CD4-positive, alpha-beta T cell (primary cell): Measurements from ENCODE around the gene AGK. TPM values are rescaled to one million over a fixed set of nuclear protein-coding genes. Genes with fewer than 3 reads are reported as not detected.

Experiments
- ATAC-seq: fragments of 200-7000 bp; cut with Tn5 transposase; one replicate; pipeline ENCODE4 v1.10.0; 2022; ENCODE audit warnings: mild to moderate bottlenecking; ENCODE audit not compliant: poor library complexity
- CTCF ChIA-PET: fragments of 350-600 bp; sonication (Branson Sonifier 250); formaldehyde crosslinking; loops from one replicate; lab custom pipeline; 2021; ENCODE audit warnings: antibody characterized with exemption, inconsistent platforms; lab: Charles Lee
- POLR2A ChIA-PET: fragments of 350-600 bp; sonication (Branson Sonifier 250); formaldehyde crosslinking; loops from one replicate; lab custom pipeline; 2021; ENCODE audit warnings: antibody characterized with exemption, inconsistent platforms; lab: Charles Lee
- DNase-seq, 14 experiments: peaks; one replicate each; pipeline ENCODE4 v3.0.0-alpha.2; 2013 to 2020; ENCODE audit warnings: mixed read lengths in 2 of 14
- H3K27ac ChIP-seq, 2 donors: one replicate each; pipeline versions ENCODE4 v1.5.1 to v1.7.0; 2013; ENCODE audit warnings: low read length in 2 of 2, low read depth in 1 of 2, mild to moderate bottlenecking in 1 of 2
- H3K27me3 ChIP-seq, 2 experiments: 1 replicate in 1 of 2; 2 replicates in 1 of 2; pipeline versions ENCODE4 v1.6.1 to v1.7.0; 2013; ENCODE audit warnings: low read length in 2 of 2, control low read depth in 1 of 2, mild to moderate bottlenecking in 1 of 2, moderate library complexity in 1 of 2; ENCODE audit not compliant: insufficient read depth in 2 of 2, control insufficient read depth in 1 of 2
- H3K36me3 ChIP-seq: one replicate; pipeline ENCODE4 v1.6.1; 2013; ENCODE audit warnings: low read length, control low read depth; ENCODE audit not compliant: insufficient read depth
- H3K4me1 ChIP-seq: one replicate; pipeline ENCODE4 v1.6.1; 2013; ENCODE audit warnings: low read length, control low read depth; ENCODE audit not compliant: insufficient read depth
- H3K4me3 ChIP-seq: one replicate; pipeline ENCODE4 v1.5.1; 2013; ENCODE audit warnings: mild to moderate bottlenecking, low read length, moderate library complexity
- H3K9me3 ChIP-seq, 2 experiments: 1 replicate in 1 of 2; 2 replicates in 1 of 2; pipeline versions ENCODE4 v1.6.1 to v1.7.0; 2013; ENCODE audit warnings: low read length in 2 of 2, mild to moderate bottlenecking in 2 of 2, control low read depth in 1 of 2, moderate library complexity in 1 of 2; ENCODE audit not compliant: control insufficient read depth in 1 of 2, insufficient read depth in 1 of 2
- H3K27ac Mint-ChIP-seq: one replicate; pipeline ENCODE4 v1.8.0; 2020; ENCODE audit warnings: mixed read lengths
- H3K27me3 Mint-ChIP-seq: one replicate; pipeline ENCODE4 v1.8.0; 2021; ENCODE audit warnings: mixed read lengths
- H3K36me3 Mint-ChIP-seq: one replicate; pipeline ENCODE4 v1.8.0; 2021; ENCODE audit warnings: low read depth, mixed read lengths
- H3K4me1 Mint-ChIP-seq: one replicate; pipeline ENCODE4 v1.8.0; 2021; ENCODE audit warnings: low read depth, mixed read lengths
- H3K4me3 Mint-ChIP-seq: one replicate; pipeline ENCODE4 v1.8.0; 2020; ENCODE audit warnings: mild to moderate bottlenecking, mixed read lengths
- H3K9me3 Mint-ChIP-seq: one replicate; pipeline ENCODE4 v1.8.0; 2020; ENCODE audit warnings: mixed read lengths
- CTCF ChIP-seq: fragments of 200-600 bp; IDR thresholded peaks from one replicate; pipeline ENCODE4 v1.8.0; 2022; ENCODE audit warnings: antibody characterized with exemption, mild to moderate bottlenecking
- intact Hi-C, 2 experiments: fragments of 100-400 bp; cut with DNase I in 1 of 2; cut with micrococcal nuclease in 1 of 2; formaldehyde crosslinking; loops; one replicate each; pipeline versions ENCODE4 v1.15.1 to v1.9.0; 2023 to 2025; cut with DNase I, micrococcal nuclease
- total RNA-seq, 174 experiments: library from RNA in 2 of 174; stranded (reverse) in 2 of 174; gene quantifications; one replicate each; pipeline ENCODE4 v1.2.3 and lab custom pipeline; 2021 to 2026

Gene AGK
- total RNA-seq, 2 experiments from 2014 or later, result 18.9 to 20.5 TPM

GRCh38 chr7:141562543-141562942 lies 11.3 kb downstream of the AGK start:
- Histone ChIP-seq H3K27ac (no peak overlapping the region), H3K4me3 (no peak overlapping the region), H3K9me3 (no peaks in the 10 kb centered on the region), H3K27me3 (no peaks in the 10 kb centered on the region), H3K36me3 (peaks cover 56% of the 10 kb centered on the region), H3K4me1 (peaks cover 8% of the 10 kb centered on the region)
- Mint-ChIP-seq H3K27ac (no peak overlapping the region), H3K4me1 (peaks cover 32% of the 10 kb centered on the region), H3K9me3 (peaks cover 4% of the 10 kb centered on the region), H3K4me3 (no peak overlapping the region), H3K27me3 (no peaks in the 10 kb centered on the region), H3K36me3 (peaks cover 98% of the 10 kb centered on the region)
- TF ChIP-seq CTCF, result no peak
- CTCF ChIA-PET, result no interaction called here
- DNase-seq, result no peak
- no peak for ATAC-seq
- POLR2A ChIA-PET, result no interaction called here
- intact Hi-C loops, result no loop called here

GRCh38 chr7:141562972-141563371 lies 11.8 kb downstream of the AGK start:
- CTCF ChIA-PET, result no interaction called here
- Mint-ChIP-seq H3K9me3 (peaks cover 4% of the 10 kb centered on the region), H3K4me3 (no peak overlapping the region), H3K4me1 (peaks cover 28% of the 10 kb centered on the region), H3K27me3 (no peaks in the 10 kb centered on the region), H3K27ac (no peak overlapping the region), H3K36me3 (peaks cover 98% of the 10 kb centered on the region)
- Histone ChIP-seq H3K27me3 (no peaks in the 10 kb centered on the region), H3K27ac (no peak overlapping the region), H3K4me1 (peaks cover 4% of the 10 kb centered on the region), H3K9me3 (no peaks in the 10 kb centered on the region), H3K4me3 (no peak overlapping the region), H3K36me3 (peaks cover 59% of the 10 kb centered on the region)
- TF ChIP-seq CTCF, result no peak
- POLR2A ChIA-PET, result no interaction called here
- DNase-seq (no peak), ATAC-seq (no peak)
- intact Hi-C loops, result no loop called here

- intact Hi-C loops, result no loop called here
- no peaks in the 10 kb centered on the region for H3K9me3 ChIP-seq
- POLR2A ChIA-PET, result no interaction called here
- H3K4me1 ChIP-seq, result no peaks in the 10 kb centered on the region
- H3K9me3 Mint-ChIP-seq, result peaks cover 4% of the 10 kb centered on the region
- H3K36me3 ChIP-seq, result peaks cover 68% of the 10 kb centered on the region
- peaks cover 95% of the 10 kb centered on the region for H3K36me3 Mint-ChIP-seq
- no peaks in the 10 kb centered on the region for H3K27me3 ChIP-seq
- no peaks in the 10 kb centered on the region for H3K27me3 Mint-ChIP-seq
- ATAC-seq, result no peak
- H3K4me3 Mint-ChIP-seq, result no peak overlapping the region
- no peak overlapping the region for H3K27ac Mint-ChIP-seq
- CTCF ChIA-PET, result no interaction called here
- peaks cover 20% of the 10 kb centered on the region for H3K4me1 Mint-ChIP-seq
- no peak overlapping the region for H3K4me3 ChIP-seq
- no peak for TF ChIP-seq CTCF
- H3K27ac ChIP-seq, result no peak overlapping the region
- DNase-seq, result peak in 3 of 14 experiments; percentile 13 to 51 (median 36)
These were observed 12.9 kb downstream of the AGK start for GRCh38 chr7:141563956-141564623.
